ENCODE measurements around the gene SNX30. TPM values are rescaled to one million over a fixed set of nuclear protein-coding genes. Genes with fewer than 3 reads are reported as not detected.
A peak's percentile ranks its signal among the peaks of the same experiment; 100 is the strongest.

Gene SNX30
- total RNA-seq, 2 experiments from 2014 or later: 4.1 to 4.6 TPM

- DNase-seq: no peak
- no peaks in the 10 kb centered on the region for H3K27me3 Mint-ChIP-seq (ENCODE audit: low read depth)
- H3K4me3 Mint-ChIP-seq: no peak overlapping the region
- H3K9me3 Mint-ChIP-seq: no peaks in the 10 kb centered on the region
- intact Hi-C loops (cut with micrococcal nuclease): no loop called here
- no peak overlapping the region for H3K27ac Mint-ChIP-seq
- peaks cover 6% of the 10 kb centered on the region for H3K36me3 Mint-ChIP-seq (ENCODE audit: low read depth)
- CTCF ChIA-PET: interaction anchor here (1.6 kb wide), 1 partner anchor 63 kb away, joined by 10 read pairs; no protein-coding TSS in a partner anchor
- H3K4me1 Mint-ChIP-seq (ENCODE audit: low read depth): no peaks in the 10 kb centered on the region
Measured at GRCh38 chr9:112839331-112839730, 88.8 kb downstream of the SNX30 start.

- H3K4me3 Mint-ChIP-seq: no peak overlapping the region
- H3K9me3 Mint-ChIP-seq: no peaks in the 10 kb centered on the region
- peaks cover 4% of the 10 kb centered on the region for H3K36me3 Mint-ChIP-seq (ENCODE audit: low read depth)
- no peaks in the 10 kb centered on the region for H3K27me3 Mint-ChIP-seq (ENCODE audit: low read depth)
- CTCF ChIA-PET: no interaction called here
- no peak for DNase-seq
- H3K27ac Mint-ChIP-seq: no peak overlapping the region
- intact Hi-C loops (cut with micrococcal nuclease): loop anchor here (5.0 to 10.0 kb wide), 2 partner anchors 271 to 384 kb away; partner anchors contain the start of genes FKBP15 and SLC31A1
- H3K4me1 Mint-ChIP-seq (ENCODE audit: low read depth): peaks cover 6% of the 10 kb centered on the region
Measured at GRCh38 chr9:112841261-112841660, 90.7 kb downstream of the SNX30 start.

- CTCF ChIA-PET: interaction anchor here (1.2 to 5.1 kb wide), 2 partner anchors 9 to 61 kb away, joined by 3 to 88 read pairs; no protein-coding TSS in a partner anchor
- H3K27me3 Mint-ChIP-seq (ENCODE audit: low read depth): no peaks in the 10 kb centered on the region
- H3K4me1 Mint-ChIP-seq (ENCODE audit: low read depth): peaks cover 6% of the 10 kb centered on the region
- no peak overlapping the region for H3K27ac Mint-ChIP-seq
- no peaks in the 10 kb centered on the region for H3K9me3 Mint-ChIP-seq
- H3K36me3 Mint-ChIP-seq (ENCODE audit: low read depth): peaks cover 2% of the 10 kb centered on the region
- DNase-seq: no peak
- no peak overlapping the region for H3K4me3 Mint-ChIP-seq
- intact Hi-C loops (cut with micrococcal nuclease): loop anchor here (5.0 to 10.0 kb wide), 2 partner anchors 270 to 382 kb away; partner anchors contain the start of genes FKBP15 and SLC31A1
Measured at GRCh38 chr9:112842555-112842954, 92.0 kb downstream of the SNX30 start.

- no peaks in the 10 kb centered on the region for H3K36me3 Mint-ChIP-seq (ENCODE audit: low read depth)
- H3K27me3 Mint-ChIP-seq (ENCODE audit: low read depth): no peaks in the 10 kb centered on the region
- peak; percentile 86 for DNase-seq
- peaks cover 8% of the 10 kb centered on the region for H3K4me1 Mint-ChIP-seq (ENCODE audit: low read depth)
- H3K4me3 Mint-ChIP-seq: no peak overlapping the region
- CTCF ChIA-PET: interaction anchor here (0.7 to 5.1 kb wide), 8 partner anchors 11 to 61 kb away, joined by 3 to 88 read pairs (median 4); no protein-coding TSS in a partner anchor
- H3K9me3 Mint-ChIP-seq: no peaks in the 10 kb centered on the region
- intact Hi-C loops (cut with micrococcal nuclease): loop anchor here (1.0 to 10.0 kb wide), 5 partner anchors 18 to 380 kb away; partner anchors contain the start of genes FKBP15 and SLC31A1
- H3K27ac Mint-ChIP-seq: no peak overlapping the region
Measured at GRCh38 chr9:112844771-112845542, 94.4 kb downstream of the SNX30 start.

GRCh38 chr9:112846528-112847488 lies 96.2 kb downstream of the SNX30 start:
- no peak overlapping the region for H3K27ac Mint-ChIP-seq
- no peaks in the 10 kb centered on the region for H3K27me3 Mint-ChIP-seq (ENCODE audit: low read depth)
- peaks cover 8% of the 10 kb centered on the region for H3K4me1 Mint-ChIP-seq (ENCODE audit: low read depth)
- peaks cover 4% of the 10 kb centered on the region for H3K36me3 Mint-ChIP-seq (ENCODE audit: low read depth)
- H3K9me3 Mint-ChIP-seq: no peaks in the 10 kb centered on the region
- H3K4me3 Mint-ChIP-seq: no peak overlapping the region
- DNase-seq: no peak
- intact Hi-C loops (cut with micrococcal nuclease): loop anchor here (10.0 kb wide), 1 partner anchor 378 kb away; the partner anchor contains the start of genes FKBP15 and SLC31A1
- CTCF ChIA-PET: interaction anchor here (2.9 to 5.1 kb wide), 2 partner anchors 9 to 56 kb away, joined by 12 to 88 read pairs; no protein-coding TSS in a partner anchor

GRCh38 chr9:112848316-112849151 lies 98.0 kb downstream of the SNX30 start:
- no peak for DNase-seq
- Mint-ChIP-seq H3K36me3 (ENCODE audit: low read depth) (peaks cover 4% of the 10 kb centered on the region), H3K27ac (no peak overlapping the region), H3K27me3 (ENCODE audit: low read depth) (no peaks in the 10 kb centered on the region), H3K4me3 (no peak overlapping the region), H3K4me1 (ENCODE audit: low read depth) (peaks cover 8% of the 10 kb centered on the region), H3K9me3 (no peaks in the 10 kb centered on the region)
- CTCF ChIA-PET: interaction anchor here (0.8 kb wide), 1 partner anchor 12 kb away, joined by 3 read pairs; no protein-coding TSS in a partner anchor
- intact Hi-C loops (cut with micrococcal nuclease): loop anchor here (1.0 to 10.0 kb wide), 2 partner anchors 55 to 376 kb away; partner anchors contain the start of genes FKBP15 and SLC31A1

- Mint-ChIP-seq H3K9me3 (no peaks in the 10 kb centered on the region), H3K4me1 (ENCODE audit: low read depth) (peaks cover 8% of the 10 kb centered on the region), H3K4me3 (no peak overlapping the region), H3K36me3 (ENCODE audit: low read depth) (peaks cover 4% of the 10 kb centered on the region), H3K27me3 (ENCODE audit: low read depth) (no peaks in the 10 kb centered on the region), H3K27ac (no peak overlapping the region)
- CTCF ChIA-PET: no interaction called here
- intact Hi-C loops (cut with micrococcal nuclease): loop anchor here (1.0 to 10.0 kb wide), 2 partner anchors 54 to 375 kb away; partner anchors contain the start of genes FKBP15 and SLC31A1
- DNase-seq: peak; percentile 26
Measured at GRCh38 chr9:112849363-112849922, 98.9 kb downstream of the SNX30 start.

GRCh38 chr9:112850840-112851239 lies 100.3 kb downstream of the SNX30 start:
- Mint-ChIP-seq H3K36me3 (ENCODE audit: low read depth) (peaks cover 4% of the 10 kb centered on the region), H3K4me3 (no peak overlapping the region), H3K4me1 (ENCODE audit: low read depth) (peaks cover 1% of the 10 kb centered on the region), H3K27me3 (ENCODE audit: low read depth) (no peaks in the 10 kb centered on the region), H3K27ac (no peak overlapping the region), H3K9me3 (no peaks in the 10 kb centered on the region)
- DNase-seq: no peak
- intact Hi-C loops (cut with micrococcal nuclease): no loop called here
- CTCF ChIA-PET: interaction anchor here (0.8 kb wide), 1 partner anchor 8 kb away, joined by 3 read pairs; no protein-coding TSS in a partner anchor

GRCh38 chr9:112852741-112853504 lies 102.4 kb downstream of the SNX30 start:
- Mint-ChIP-seq H3K27me3 (ENCODE audit: low read depth) (no peaks in the 10 kb centered on the region), H3K36me3 (ENCODE audit: low read depth) (peaks cover 4% of the 10 kb centered on the region), H3K4me1 (ENCODE audit: low read depth) (peaks cover 1% of the 10 kb centered on the region), H3K9me3 (no peaks in the 10 kb centered on the region), H3K27ac (no peak overlapping the region), H3K4me3 (no peak overlapping the region)
- CTCF ChIA-PET: interaction anchor here (1.6 kb wide), 1 partner anchor 50 kb away, joined by 4 read pairs; no protein-coding TSS in a partner anchor
- DNase-seq: no peak
- intact Hi-C loops (cut with micrococcal nuclease): no loop called here

- intact Hi-C loops (cut with micrococcal nuclease): no loop called here
- no peak for DNase-seq
- Mint-ChIP-seq H3K27ac (no peak overlapping the region), H3K27me3 (ENCODE audit: low read depth) (no peaks in the 10 kb centered on the region), H3K4me3 (no peak overlapping the region), H3K36me3 (ENCODE audit: low read depth) (peaks cover 4% of the 10 kb centered on the region), H3K9me3 (no peaks in the 10 kb centered on the region), H3K4me1 (ENCODE audit: low read depth) (no peaks in the 10 kb centered on the region)
- CTCF ChIA-PET: interaction anchor here (1.6 kb wide), 1 partner anchor 48 kb away, joined by 4 read pairs; no protein-coding TSS in a partner anchor
Measured at GRCh38 chr9:112853882-112854585, 103.5 kb downstream of the SNX30 start.
